HCT116 (cell line): ENCODE results near the gene PIN1. TPM values are rescaled to one million over a fixed set of nuclear protein-coding genes. Genes with fewer than 3 reads are reported as not detected.
A peak's percentile ranks its signal among the peaks of the same experiment; 100 is the strongest.
"Not testable (repeated sequence)": the region's sequence is repeated elsewhere in the genome, so short reads cannot be mapped to it uniquely, and the experiment has no call there.

Experiments
- ATAC-seq: fragments of 200-7000 bp; cut with Tn5 transposase; 2 replicates; pipeline ENCODE4 v1.9.1; 2020; ENCODE audit warnings: mild to moderate bottlenecking, moderate library complexity
- BruUV-seq: library from RNA; stranded (reverse); fragments of 400-500 nt; replicated peaks from 2 replicates; lab custom pipeline; 2021; lab: Mats Ljungman, UMichigan
- CTCF ChIA-PET: fragments of 300-600 bp; sonication (Branson Sonifier 250); formaldehyde crosslinking; loops from one replicate; lab custom pipeline; 2021; ENCODE audit warnings: antibody characterized with exemption; lab: Charles Lee
- POLR2A ChIA-PET: fragments of 300-600, 350-600 bp; sonication (Branson Sonifier 250); formaldehyde crosslinking; loops from one replicate; lab custom pipeline; 2021; ENCODE audit warnings: antibody characterized with exemption; lab: Charles Lee
- RAD21 ChIA-PET, 2 experiments: fragments of 300-600 bp; sonication (Branson Sonifier 250); formaldehyde crosslinking; loops; one replicate each; lab custom pipeline; 2023; ENCODE audit warnings: low total read pairs in 2 of 2; ENCODE audit not compliant: uncharacterized antibody in 2 of 2, unreplicated experiment in 2 of 2, low non-redundant PET in 1 of 2; lab: Charles Lee
- DNase-seq: peaks from one replicate; pipeline ENCODE4 v3.0.0-alpha.2; 2010; ENCODE audit warnings: low read depth, low spot score
- H2AFZ ChIP-seq: fragments of 200-600 bp; shearing (Covaris generic), sonication (generic); 2 replicates; pipeline ENCODE4 v1.6.1; 2017; ENCODE audit warnings: low read depth, mixed run types, mixed read lengths, antibody characterized with exemption, low read length; ENCODE audit not compliant: poor library complexity, severe bottlenecking
- H3K27ac ChIP-seq: 2 replicates; pipeline ENCODE4 v1.5.1; 2012; ENCODE audit warnings: low read depth, low read length
- H3K27me3 ChIP-seq: fragments of 200-600 bp; sonication (generic); 2 replicates; pipeline ENCODE4 v1.6.1; 2016; ENCODE audit warnings: mixed run types, low read length, mixed read lengths; ENCODE audit not compliant: insufficient read depth
- H3K36me3 ChIP-seq, 2 experiments: fragments of 200-500 bp in 1 of 2; fragments of 200-600 bp in 1 of 2; sonication (Bioruptor generic) in 1 of 2; sonication (generic) in 1 of 2; 2 replicates each; pipeline versions ENCODE4 v1.5.1 to v1.6.1; 2014 to 2016; ENCODE audit warnings: low read length in 2 of 2, inconsistent platforms in 1 of 2, mixed read lengths in 1 of 2, mixed run types in 1 of 2; ENCODE audit not compliant: insufficient read depth in 2 of 2, control insufficient read depth in 1 of 2
- H3K4me1 ChIP-seq, 2 experiments: fragments of 200-600 bp in 1 of 2; sonication (generic) in 1 of 2; 2 replicates each; pipeline versions ENCODE4 v1.5.1 to v1.6.1; 2012 to 2017; ENCODE audit warnings: low read length in 2 of 2, inconsistent platforms in 1 of 2, mild to moderate bottlenecking in 1 of 2, mixed read lengths in 1 of 2, mixed run types in 1 of 2, moderate library complexity in 1 of 2; ENCODE audit not compliant: insufficient read depth in 2 of 2, control insufficient read depth in 1 of 2
- H3K4me2 ChIP-seq: fragments of 200-600 bp; sonication (generic); 2 replicates; pipeline ENCODE4 v1.6.1; 2017; ENCODE audit warnings: mixed run types, low read length, mixed read lengths
- H3K4me3 ChIP-seq, 2 experiments: fragments of 200-600 bp in 1 of 2; sonication (generic) in 1 of 2; replicated peaks in 1 of 2; 2 replicates each; pipeline ENCODE4 v1.5.1; 2011 to 2016; ENCODE audit warnings: low read length in 2 of 2, control low read depth in 1 of 2, low read depth in 1 of 2, mild to moderate bottlenecking in 1 of 2, mixed read lengths in 1 of 2, mixed run types in 1 of 2
- H3K79me2 ChIP-seq: fragments of 200-600 bp; sonication (generic); 2 replicates; pipeline ENCODE4 v1.6.1; 2017; ENCODE audit warnings: mild to moderate bottlenecking, mixed run types, low read length, moderate library complexity, mixed read lengths; ENCODE audit not compliant: insufficient read depth
- H3K9ac ChIP-seq: fragments of 200-600 bp; sonication (generic); 2 replicates; pipeline ENCODE4 v1.6.1; 2016; ENCODE audit warnings: low read length, mixed read lengths
- H3K9me2 ChIP-seq: fragments of 200-600 bp; sonication (generic), shearing (Covaris generic); 2 replicates; pipeline ENCODE4 v1.6.1; 2017; ENCODE audit warnings: mixed run types, mild to moderate bottlenecking, moderate library complexity; ENCODE audit not compliant: insufficient read depth
- H3K9me3 ChIP-seq, 2 experiments: fragments of 200-500 bp in 1 of 2; fragments of 200-600 bp in 1 of 2; sonication (Bioruptor generic) in 1 of 2; sonication (generic) in 1 of 2; 2 replicates each; pipeline ENCODE4 v1.6.1; 2014 to 2017; ENCODE audit warnings: low read length in 2 of 2, mixed read lengths in 2 of 2, inconsistent platforms in 1 of 2, low read depth in 1 of 2, mild to moderate bottlenecking in 1 of 2, mixed run types in 1 of 2, moderate library complexity in 1 of 2; ENCODE audit not compliant: control insufficient read depth in 1 of 2, insufficient read depth in 1 of 2
- H4K20me1 ChIP-seq: fragments of 200-600 bp; sonication (generic), shearing (Covaris generic); 2 replicates; pipeline ENCODE4 v1.6.1; 2017; ENCODE audit warnings: mixed run types, mild to moderate bottlenecking, moderate library complexity; ENCODE audit not compliant: insufficient read depth
- CEBPB ChIP-seq: IDR thresholded peaks from 2 replicates; pipeline ENCODE4 v1.6.1; 2012; ENCODE audit warnings: low read depth
- ELF1 ChIP-seq: IDR thresholded peaks from 2 replicates; pipeline ENCODE4 v1.6.1; 2012; ENCODE audit warnings: low read depth, borderline replicate concordance
- EZH2phosphoT487 ChIP-seq: fragments of 200-600 bp; IDR thresholded peaks from 2 replicates; pipeline ENCODE4 v1.6.1; 2018; ENCODE audit warnings: antibody characterized with exemption, borderline replicate concordance
- FOSL1 ChIP-seq: IDR thresholded peaks from 2 replicates; pipeline ENCODE4 v1.6.1; 2012; ENCODE audit warnings: low read depth
- JUND ChIP-seq: IDR thresholded peaks from 2 replicates; pipeline ENCODE4 v1.6.1; 2012
- SP1 ChIP-seq: IDR thresholded peaks from 2 replicates; pipeline ENCODE4 v1.6.1; 2012; ENCODE audit warnings: low read depth
- ZNF274 ChIP-seq: fragments of 200-500 bp; sonication (Bioruptor generic); IDR thresholded peaks from 2 replicates; pipeline ENCODE4 v1.6.1; 2014; ENCODE audit warnings: mild to moderate bottlenecking, low read depth, low read length, inconsistent platforms
- intact Hi-C: fragments of 100-400 bp; cut with micrococcal nuclease; formaldehyde crosslinking; loops from 2 replicates; pipeline ENCODE4 v1.10.0; 2022
- total RNA-seq: library from RNA; stranded (reverse); gene quantifications from one replicate; pipeline ENCODE4 v1.2.1, GENCODE V29; 2021; ENCODE audit not compliant: unreplicated experiment
- TF ChIP-seq, protein P1 (sequence below): IDR thresholded peaks from 2 replicates; pipeline ENCODE4 v1.6.1; 2012; ENCODE audit warnings: low read depth
- TF ChIP-seq, protein P2 (sequence below): IDR thresholded peaks from 2 replicates; pipeline ENCODE4 v1.6.1; 2012

Gene PIN1
- total RNA-seq, 1 experiment from 2014 or later = 78.9 TPM

DNA sequence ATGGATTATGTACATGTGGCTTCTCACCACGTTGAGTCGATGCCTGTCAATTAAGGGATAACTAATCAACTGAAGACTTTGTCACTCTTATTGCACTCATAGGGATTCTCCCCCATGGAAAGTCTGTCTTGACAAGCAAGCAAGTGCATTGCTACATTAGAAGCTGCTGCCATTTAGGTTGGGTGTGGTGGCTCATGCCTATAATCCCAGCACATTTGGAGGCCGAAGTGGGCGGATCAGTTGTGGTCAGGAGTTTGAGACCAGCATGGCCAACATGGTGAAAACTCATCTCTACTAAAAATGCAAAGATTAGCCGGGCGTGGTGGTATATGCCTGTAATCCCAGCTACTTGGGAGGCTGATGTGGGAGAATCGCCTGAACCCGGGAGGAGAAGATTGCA, 48.3 kb upstream of the PIN1 start:
- POLR2A ChIA-PET = no interaction called here
- intact Hi-C loops = no loop called here
- Histone ChIP-seq H3K9ac (no peak overlapping the region), H3K4me3 (peak overlapping the region in 1 of 2 experiments; percentile 44; a peak in 2 of 4 replicates), H3K79me2 (no peaks in the 10 kb centered on the region), H3K9me2 (no peaks in the 10 kb centered on the region), H3K27me3 (no peaks in the 10 kb centered on the region), H3K4me1 (peaks cover 2 to 7% of the 10 kb centered on the region in 2 experiments; a peak in 2 of 4 replicates), H3K4me2 (peak overlapping the region; percentile 83), H2AFZ (no peak overlapping the region), H4K20me1 (no peaks in the 10 kb centered on the region), H3K36me3 (no peaks in the 10 kb centered on the region), H3K9me3 (peaks cover 0 to 5% of the 10 kb centered on the region in 2 experiments; a peak in 1 of 4 replicates), H3K27ac (no peak overlapping the region)
- CTCF ChIA-PET = no interaction called here
- no TSS peak for BruUV-seq
- DNase-seq = no peak
- RAD21 ChIA-PET = no interaction called here
- no peak for ATAC-seq
- TF ChIP-seq JUND (no peak), EZH2phosphoT487 (no peak), ELF1 (no peak), SP1 (no peak), ZNF274 (no peak), FOSL1 (no peak), CEBPB (no peak)
- TF ChIP-seq, protein P1, sequence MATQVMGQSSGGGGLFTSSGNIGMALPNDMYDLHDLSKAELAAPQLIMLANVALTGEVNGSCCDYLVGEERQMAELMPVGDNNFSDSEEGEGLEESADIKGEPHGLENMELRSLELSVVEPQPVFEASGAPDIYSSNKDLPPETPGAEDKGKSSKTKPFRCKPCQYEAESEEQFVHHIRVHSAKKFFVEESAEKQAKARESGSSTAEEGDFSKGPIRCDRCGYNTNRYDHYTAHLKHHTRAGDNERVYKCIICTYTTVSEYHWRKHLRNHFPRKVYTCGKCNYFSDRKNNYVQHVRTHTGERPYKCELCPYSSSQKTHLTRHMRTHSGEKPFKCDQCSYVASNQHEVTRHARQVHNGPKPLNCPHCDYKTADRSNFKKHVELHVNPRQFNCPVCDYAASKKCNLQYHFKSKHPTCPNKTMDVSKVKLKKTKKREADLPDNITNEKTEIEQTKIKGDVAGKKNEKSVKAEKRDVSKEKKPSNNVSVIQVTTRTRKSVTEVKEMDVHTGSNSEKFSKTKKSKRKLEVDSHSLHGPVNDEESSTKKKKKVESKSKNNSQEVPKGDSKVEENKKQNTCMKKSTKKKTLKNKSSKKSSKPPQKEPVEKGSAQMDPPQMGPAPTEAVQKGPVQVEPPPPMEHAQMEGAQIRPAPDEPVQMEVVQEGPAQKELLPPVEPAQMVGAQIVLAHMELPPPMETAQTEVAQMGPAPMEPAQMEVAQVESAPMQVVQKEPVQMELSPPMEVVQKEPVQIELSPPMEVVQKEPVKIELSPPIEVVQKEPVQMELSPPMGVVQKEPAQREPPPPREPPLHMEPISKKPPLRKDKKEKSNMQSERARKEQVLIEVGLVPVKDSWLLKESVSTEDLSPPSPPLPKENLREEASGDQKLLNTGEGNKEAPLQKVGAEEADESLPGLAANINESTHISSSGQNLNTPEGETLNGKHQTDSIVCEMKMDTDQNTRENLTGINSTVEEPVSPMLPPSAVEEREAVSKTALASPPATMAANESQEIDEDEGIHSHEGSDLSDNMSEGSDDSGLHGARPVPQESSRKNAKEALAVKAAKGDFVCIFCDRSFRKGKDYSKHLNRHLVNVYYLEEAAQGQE = no peak
- TF ChIP-seq, protein P2, sequence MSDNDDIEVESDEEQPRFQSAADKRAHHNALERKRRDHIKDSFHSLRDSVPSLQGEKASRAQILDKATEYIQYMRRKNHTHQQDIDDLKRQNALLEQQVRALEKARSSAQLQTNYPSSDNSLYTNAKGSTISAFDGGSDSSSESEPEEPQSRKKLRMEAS = no peak

DNA sequence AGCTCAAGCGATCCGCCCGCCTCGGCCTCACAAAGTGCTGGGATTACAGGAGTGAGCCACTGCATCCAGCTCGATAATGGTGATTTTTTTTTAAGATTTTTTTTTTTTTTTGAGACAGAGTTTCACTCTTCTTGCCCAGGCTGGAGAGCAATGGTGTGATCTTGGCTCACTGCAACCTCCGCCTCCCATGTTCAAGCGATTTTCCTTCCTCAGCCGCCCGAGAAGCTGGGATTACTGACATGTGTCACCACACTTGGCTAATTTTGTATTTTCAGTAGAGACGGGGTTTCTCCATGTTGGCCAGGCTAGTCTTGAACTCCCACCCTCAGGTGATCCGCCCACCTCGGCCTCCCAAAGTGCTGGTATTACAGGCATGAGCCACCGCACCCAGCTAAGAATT, 46.5 kb upstream of the PIN1 start:
- H4K20me1 ChIP-seq, RAD21 ChIA-PET, H2AFZ ChIP-seq, intact Hi-C loops, BruUV-seq, ATAC-seq, H3K4me1 ChIP-seq, H3K9me3 ChIP-seq, H3K79me2 ChIP-seq, H3K27ac ChIP-seq, POLR2A ChIA-PET, H3K4me3 ChIP-seq, H3K4me2 ChIP-seq, H3K27me3 ChIP-seq, DNase-seq, H3K9ac ChIP-seq, CTCF ChIA-PET, H3K36me3 ChIP-seq, H3K9me2 ChIP-seq: not testable (repeated sequence)
